H1 (cell line): Measurements from ENCODE around the gene TAX1BP1. TPM values are rescaled to one million over a fixed set of nuclear protein-coding genes. Genes with fewer than 3 reads are reported as not detected.

ENCODE experiments used
- CTCF ChIA-PET: fragments of 300-600 bp; sonication (Branson Sonifier 250); formaldehyde crosslinking; loops from one replicate; lab custom pipeline; 2021; ENCODE audit not compliant: partially characterized antibody; lab: Charles Lee
- POLR2A ChIA-PET: fragments of 300-600 bp; sonication (Branson Sonifier 250); formaldehyde crosslinking; loops from one replicate; lab custom pipeline; 2021; ENCODE audit warnings: inconsistent platforms; ENCODE audit not compliant: partially characterized antibody; lab: Charles Lee
- DNase-seq, 2 experiments: peaks; one replicate each; pipeline versions ENCODE4 v3.0.0 to v3.0.0-alpha.2; 2010 to 2022; ENCODE audit warnings: low spot score in 2 of 2, low read depth in 1 of 2, mixed read lengths in 1 of 2
- FAIRE-seq: peaks from 2 replicates; lab custom pipeline; 2011; peaks lifted over from hg19 to GRCh38; lab: Jason Lieb, UNC
- H2AFZ ChIP-seq: 2 replicates; pipeline ENCODE4 v1.8.1; 2012; ENCODE audit warnings: low read length, inconsistent platforms
- H2AK5ac ChIP-seq: 2 replicates; pipeline ENCODE4 v1.6.1; 2013; ENCODE audit warnings: low read depth, low read length
- H2BK120ac ChIP-seq: replicated peaks from 2 replicates; pipeline ENCODE3; 2013; ENCODE audit warnings: low read depth, low read length, inconsistent platforms
- H2BK12ac ChIP-seq: 2 replicates; pipeline ENCODE4 v1.6.1; 2013; ENCODE audit warnings: low read depth, low read length
- H2BK15ac ChIP-seq: 2 replicates; pipeline ENCODE4 v1.6.1; 2013; ENCODE audit warnings: low read length
- H2BK20ac ChIP-seq: 2 replicates; pipeline ENCODE4 v1.6.1; 2013; ENCODE audit warnings: low read length
- H2BK5ac ChIP-seq: 2 replicates; pipeline ENCODE4 v1.6.1; 2013; ENCODE audit warnings: low read depth, low read length
- H3K14ac ChIP-seq: 2 replicates; pipeline ENCODE4 v1.6.1; 2013; ENCODE audit warnings: inconsistent platforms; ENCODE audit not compliant: insufficient read length
- H3K18ac ChIP-seq: 2 replicates; pipeline ENCODE4 v1.6.1; 2013; ENCODE audit warnings: low read length; ENCODE audit errors: extremely low read depth
- H3K23ac ChIP-seq: 2 replicates; pipeline ENCODE4 v1.6.1; 2013; ENCODE audit warnings: inconsistent platforms; ENCODE audit not compliant: insufficient read length
- H3K23me2 ChIP-seq: 2 replicates; pipeline ENCODE4 v1.6.1; 2013; ENCODE audit warnings: low read depth, low read length
- H3K27ac ChIP-seq: 2 replicates; pipeline ENCODE4 v1.6.1; 2011; ENCODE audit warnings: low read depth, low read length, inconsistent platforms
- H3K27me3 ChIP-seq, 4 experiments: replicated peaks in 1 of 4; 1 replicate in 1 of 4; 2 replicates in 3 of 4; pipeline versions ENCODE4 v1.6.1 to v1.8.1; 2011 to 2013; ENCODE audit warnings: low read length in 3 of 4, mild to moderate bottlenecking in 3 of 4, inconsistent platforms in 2 of 4, mixed read lengths in 2 of 4, moderate library complexity in 1 of 4; ENCODE audit not compliant: control insufficient read depth in 3 of 4, insufficient read depth in 3 of 4; ENCODE audit errors: extremely low read depth in 1 of 4
- H3K36me3 ChIP-seq, 4 experiments: 2 replicates each; pipeline versions ENCODE4 v1.6.1 to v1.8.1; 2011 to 2013; ENCODE audit warnings: mild to moderate bottlenecking in 4 of 4, low read length in 3 of 4, moderate library complexity in 2 of 4, control low read depth in 1 of 4, inconsistent platforms in 1 of 4; ENCODE audit not compliant: insufficient read depth in 4 of 4, control insufficient read depth in 2 of 4
- H3K4ac ChIP-seq: replicated peaks from 2 replicates; pipeline ENCODE3; 2013; ENCODE audit warnings: low read length, low read depth, mixed read lengths, inconsistent platforms; ENCODE audit not compliant: insufficient read length
- H3K4me1 ChIP-seq, 4 experiments: replicated peaks in 1 of 4; 1 replicate in 1 of 4; 2 replicates in 3 of 4; pipeline versions ENCODE4 v1.6.1 to v1.8.1; 2011 to 2013; ENCODE audit warnings: low read length in 3 of 4, inconsistent platforms in 2 of 4, mixed read lengths in 1 of 4; ENCODE audit not compliant: insufficient read depth in 4 of 4, control insufficient read depth in 3 of 4
- H3K4me2 ChIP-seq, 2 experiments: 2 replicates each; pipeline versions ENCODE4 v1.6.1 to v1.8.1; 2011 to 2013; ENCODE audit warnings: low read depth in 2 of 2, low read length in 2 of 2, control low read depth in 1 of 2, inconsistent platforms in 1 of 2, mild to moderate bottlenecking in 1 of 2; ENCODE audit not compliant: insufficient read depth in 1 of 2
- H3K4me3 ChIP-seq, 4 experiments: fragments of 200-600, 300-600 bp in 1 of 4; sonication (generic), shearing (Covaris generic), sonication (Bioruptor Twin) in 1 of 4; 2 replicates each; pipeline versions ENCODE4 v1.5.1 to v1.8.1; 2011 to 2016; ENCODE audit warnings: low read length in 4 of 4, low read depth in 3 of 4, control low read depth in 2 of 4, inconsistent platforms in 2 of 4, mild to moderate bottlenecking in 2 of 4, mixed read lengths in 1 of 4, moderate library complexity in 1 of 4; ENCODE audit not compliant: insufficient read depth in 2 of 4; ENCODE audit errors: extremely low read depth in 1 of 4
- H3K56ac ChIP-seq: replicated peaks from 2 replicates; pipeline ENCODE3; 2013; ENCODE audit warnings: low read depth, mild to moderate bottlenecking, mixed read lengths, low read length, inconsistent platforms; ENCODE audit not compliant: insufficient read length
- H3K79me1 ChIP-seq: 2 replicates; pipeline ENCODE4 v1.6.1; 2013; ENCODE audit warnings: low read depth, low read length, control low read depth
- H3K79me2 ChIP-seq, 2 experiments: 2 replicates each; pipeline versions ENCODE4 v1.6.1 to v1.8.1; 2012 to 2013; ENCODE audit warnings: low read length in 2 of 2, mild to moderate bottlenecking in 2 of 2, inconsistent platforms in 1 of 2; ENCODE audit not compliant: insufficient read depth in 2 of 2, control insufficient read depth in 1 of 2
- H3K9ac ChIP-seq, 4 experiments: replicated peaks in 1 of 4; 1 replicate in 1 of 4; 2 replicates in 3 of 4; pipeline versions ENCODE4 v1.6.1 to v1.8.1; 2011 to 2013; ENCODE audit warnings: low read depth in 3 of 4, low read length in 3 of 4, control low read depth in 2 of 4, mild to moderate bottlenecking in 2 of 4, moderate library complexity in 2 of 4, inconsistent platforms in 1 of 4; ENCODE audit errors: extremely low read depth in 1 of 4
- H3K9me3 ChIP-seq, 2 experiments: 2 replicates each; pipeline versions ENCODE4 v1.6.1 to v1.8.1; 2012 to 2013; ENCODE audit warnings: mild to moderate bottlenecking in 2 of 2, moderate library complexity in 2 of 2, control low read depth in 1 of 2, inconsistent platforms in 1 of 2, low read depth in 1 of 2, low read length in 1 of 2, mixed read lengths in 1 of 2; ENCODE audit not compliant: insufficient read depth in 2 of 2
- H4K20me1 ChIP-seq, 2 experiments: replicated peaks in 1 of 2; 2 replicates each; pipeline versions ENCODE3 to v1.8.1; 2011 to 2013; ENCODE audit warnings: inconsistent platforms in 2 of 2, low read length in 2 of 2, mild to moderate bottlenecking in 1 of 2; ENCODE audit not compliant: insufficient read depth in 2 of 2, control insufficient read depth in 1 of 2
- H4K5ac ChIP-seq: 2 replicates; pipeline ENCODE4 v1.6.1; 2013; ENCODE audit warnings: low read length, low read depth, mixed read lengths, inconsistent platforms; ENCODE audit not compliant: insufficient read length
- H4K8ac ChIP-seq: 2 replicates; pipeline ENCODE4 v1.8.0; 2013; ENCODE audit warnings: mild to moderate bottlenecking, moderate library complexity, low read length, inconsistent platforms; ENCODE audit not compliant: insufficient read depth; ENCODE audit errors: extremely low read depth
- H4K91ac ChIP-seq: replicated peaks from 2 replicates; pipeline ENCODE3; 2013; ENCODE audit warnings: low read length, mixed read lengths, inconsistent platforms; ENCODE audit not compliant: insufficient read length
- CEBPB ChIP-seq: IDR thresholded peaks from 2 replicates; pipeline ENCODE4 v1.6.1; 2012; ENCODE audit warnings: low read depth, low read length
- EGR1 ChIP-seq: IDR thresholded peaks from 2 replicates; pipeline ENCODE4 v1.6.1; 2011; ENCODE audit warnings: low read depth, low read length, borderline replicate concordance
- NRF1 ChIP-seq: IDR thresholded peaks from 2 replicates; pipeline ENCODE4 v1.6.1; 2011; ENCODE audit warnings: mild to moderate bottlenecking, low read depth, low read length, improper control_type of control experiment
- PHF8 ChIP-seq: fragments of 200-600 bp; sonication (generic); conservative IDR thresholded peaks from 2 replicates; pipeline ENCODE4 v1.7.1; 2012; ENCODE audit warnings: low read depth, mild to moderate bottlenecking, inconsistent platforms, low read length, moderate library complexity
- SP4 ChIP-seq: IDR thresholded peaks from 2 replicates; pipeline ENCODE4 v1.6.1; 2012; ENCODE audit warnings: low read length, inconsistent platforms
- TCF12 ChIP-seq: IDR thresholded peaks from 2 replicates; pipeline ENCODE4 v1.6.1; 2011; ENCODE audit warnings: low read depth, mild to moderate bottlenecking, low read length
- TEAD4 ChIP-seq: IDR thresholded peaks from 2 replicates; pipeline ENCODE4 v1.6.1; 2012; ENCODE audit warnings: low read depth, low read length, inconsistent platforms, mixed read lengths
- WGBS, 2 experiments: shearing (Covaris generic) in 1 of 2; methylation state at CpG; one replicate each; pipeline versions ENCODE4 v1.1.6 to v1.1.7; 2013 to 2015; ENCODE audit warnings: low lambda C conversion rate in 2 of 2, mixed read lengths in 2 of 2, inconsistent platforms in 1 of 2, low coverage in 1 of 2, missing lambda C conversion rate in 1 of 2; ENCODE audit not compliant: insufficient replicate concordance in 2 of 2, insufficient coverage in 1 of 2, insufficient read length in 1 of 2; ENCODE audit errors: extremely low coverage in 1 of 2, missing lambda C conversion rate in 1 of 2; 5-methylcytosine and 5-hydroxymethylcytosine counted together
- polyA plus RNA-seq, 7 experiments: library from polyadenylated mRNA; depleted of rRNA in 3 of 7; stranded (reverse) in 5 of 7; unstranded in 2 of 7; fragments of >200 nt in 5 of 7; fragments of 200-250 nt in 2 of 7; gene quantifications; 1 replicate in 5 of 7; 2 replicates in 1 of 7; 4 replicates in 1 of 7; pipeline versions ENCODE4 v1.2.1 to v1.2.3, GENCODE V29; 2011 to 2013; ENCODE audit warnings: missing spikeins in 2 of 7, mixed read lengths in 2 of 7
- total RNA-seq: library from RNA; stranded (reverse); fragmentation: NEBNext Ultra II Directional; extraction: Animal tissue kit (Norgen Biotek cat#: 25700); gene quantifications from 2 replicates; pipeline ENCODE4 v1.2.1, GENCODE V29; 2021

TAX1BP1 gene
- total and polyA plus RNA-seq, 2 of the 8 experiments (the other 6 are each of a cell fraction or from before 2014, with no cell fraction given): 56.0 to 62.7 TPM

DNA sequence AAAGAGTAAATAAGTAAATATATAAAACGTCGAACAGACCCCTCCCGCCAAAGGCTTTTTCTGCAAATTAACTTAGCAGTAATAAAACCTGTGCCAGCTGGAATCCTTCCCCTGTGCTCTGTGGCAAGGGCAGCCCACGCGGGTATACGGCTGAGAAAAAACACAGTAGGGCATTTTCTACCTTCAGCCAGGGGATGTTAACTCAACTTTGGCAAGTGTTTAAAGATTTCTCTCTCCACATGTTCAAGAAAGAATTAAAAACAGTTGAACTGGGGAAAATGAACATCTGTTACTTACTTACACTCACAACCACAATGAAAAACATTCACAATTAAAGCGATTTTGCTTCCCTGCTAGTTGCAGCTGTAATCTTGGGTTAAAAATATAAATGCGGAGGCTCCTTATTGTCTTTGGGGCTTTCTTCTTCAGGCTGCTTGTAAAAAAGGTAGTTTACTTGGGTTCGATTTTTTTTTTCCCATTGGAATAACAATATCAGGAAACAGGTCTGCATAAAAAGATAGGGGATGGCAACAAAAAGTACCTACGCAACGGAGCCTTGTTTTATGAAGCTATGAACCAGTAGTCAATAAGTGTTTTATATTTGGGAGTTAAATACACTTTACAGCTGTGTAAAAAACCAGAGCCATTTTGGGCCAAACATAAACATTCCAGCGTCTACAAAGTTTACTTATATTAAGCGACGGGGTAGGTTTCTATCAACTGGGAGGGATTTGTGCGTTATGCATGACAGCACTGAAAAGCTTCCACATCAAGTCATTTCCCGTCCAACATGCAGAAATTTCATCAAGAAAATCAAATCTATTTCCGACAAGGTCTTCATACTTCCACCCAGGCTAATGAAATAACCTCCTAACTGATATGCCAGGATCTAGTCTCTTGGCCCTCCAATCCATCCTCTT, 132.7 kb downstream of the TAX1BP1 start:
- H3K4me1 ChIP-seq: peaks cover 0 to 7% (median 1%) of the 10 kb centered on the region in 4 experiments; a peak in 5 of 7 replicates
- H2AFZ ChIP-seq: no peak overlapping the region
- no peak overlapping the region for H3K56ac ChIP-seq
- POLR2A ChIA-PET: interaction anchor here (1.5 kb wide), 1 partner anchor 17 kb away, joined by 3 read pairs; no protein-coding TSS in a partner anchor
- H4K8ac ChIP-seq: no peak overlapping the region
- no peak overlapping the region for H3K4me2 ChIP-seq
- no peak overlapping the region for H3K18ac ChIP-seq
- no peak overlapping the region for H2AK5ac ChIP-seq
- no peaks in the 10 kb centered on the region for H3K36me3 ChIP-seq
- H4K20me1 ChIP-seq: peaks cover 0 to 1% of the 10 kb centered on the region in 2 experiments
- no peak overlapping the region for H3K9ac ChIP-seq
- CTCF ChIA-PET: interaction anchor here (0.6 to 0.7 kb wide), 2 partner anchors 64 to 528 kb away, joined by 4 read pairs; no protein-coding TSS in a partner anchor
- H4K5ac ChIP-seq: no peak overlapping the region
- H3K4ac ChIP-seq: no peak overlapping the region
- WGBS, 2 experiments: 81% methylated on average over 17 of the region's 17 CpGs; no CpG with 5 or more reads in 1 of the 2 experiments
- H3K14ac ChIP-seq: no peak overlapping the region
- H3K23ac ChIP-seq: no peak overlapping the region
- DNase-seq: no peak
- no peak overlapping the region for H2BK20ac ChIP-seq
- H4K91ac ChIP-seq: no peak overlapping the region
- no peak overlapping the region for H2BK12ac ChIP-seq
- FAIRE-seq: no peak
- H3K23me2 ChIP-seq: no peaks in the 10 kb centered on the region
- no peak overlapping the region for H3K4me3 ChIP-seq
- no peak overlapping the region for H3K27ac ChIP-seq
- H3K9me3 ChIP-seq: no peaks in the 10 kb centered on the region
- H2BK15ac ChIP-seq: no peak overlapping the region
- TF ChIP-seq PHF8: no peak
- TF ChIP-seq SP4: no peak
- TF ChIP-seq TCF12: no peak
- no peak for TF ChIP-seq NRF1
- TF ChIP-seq EGR1: no peak
- no peak for TF ChIP-seq CEBPB
- TF ChIP-seq TEAD4: no peak
- H3K79me2 ChIP-seq: no peaks in the 10 kb centered on the region
- H3K27me3 ChIP-seq: no peaks in the 10 kb centered on the region
- no peak overlapping the region for H2BK120ac ChIP-seq
- no peak overlapping the region for H2BK5ac ChIP-seq
- H3K79me1 ChIP-seq: no peaks in the 10 kb centered on the region
